ENCODE data around the gene BFAR.
"Not testable (repeated sequence)": the region's sequence is repeated elsewhere in the genome, so short reads cannot be mapped to it uniquely, and the experiment has no call there.

BFAR gene, protein sequence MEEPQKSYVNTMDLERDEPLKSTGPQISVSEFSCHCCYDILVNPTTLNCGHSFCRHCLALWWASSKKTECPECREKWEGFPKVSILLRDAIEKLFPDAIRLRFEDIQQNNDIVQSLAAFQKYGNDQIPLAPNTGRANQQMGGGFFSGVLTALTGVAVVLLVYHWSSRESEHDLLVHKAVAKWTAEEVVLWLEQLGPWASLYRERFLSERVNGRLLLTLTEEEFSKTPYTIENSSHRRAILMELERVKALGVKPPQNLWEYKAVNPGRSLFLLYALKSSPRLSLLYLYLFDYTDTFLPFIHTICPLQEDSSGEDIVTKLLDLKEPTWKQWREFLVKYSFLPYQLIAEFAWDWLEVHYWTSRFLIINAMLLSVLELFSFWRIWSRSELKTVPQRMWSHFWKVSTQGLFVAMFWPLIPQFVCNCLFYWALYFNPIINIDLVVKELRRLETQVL

DNA sequence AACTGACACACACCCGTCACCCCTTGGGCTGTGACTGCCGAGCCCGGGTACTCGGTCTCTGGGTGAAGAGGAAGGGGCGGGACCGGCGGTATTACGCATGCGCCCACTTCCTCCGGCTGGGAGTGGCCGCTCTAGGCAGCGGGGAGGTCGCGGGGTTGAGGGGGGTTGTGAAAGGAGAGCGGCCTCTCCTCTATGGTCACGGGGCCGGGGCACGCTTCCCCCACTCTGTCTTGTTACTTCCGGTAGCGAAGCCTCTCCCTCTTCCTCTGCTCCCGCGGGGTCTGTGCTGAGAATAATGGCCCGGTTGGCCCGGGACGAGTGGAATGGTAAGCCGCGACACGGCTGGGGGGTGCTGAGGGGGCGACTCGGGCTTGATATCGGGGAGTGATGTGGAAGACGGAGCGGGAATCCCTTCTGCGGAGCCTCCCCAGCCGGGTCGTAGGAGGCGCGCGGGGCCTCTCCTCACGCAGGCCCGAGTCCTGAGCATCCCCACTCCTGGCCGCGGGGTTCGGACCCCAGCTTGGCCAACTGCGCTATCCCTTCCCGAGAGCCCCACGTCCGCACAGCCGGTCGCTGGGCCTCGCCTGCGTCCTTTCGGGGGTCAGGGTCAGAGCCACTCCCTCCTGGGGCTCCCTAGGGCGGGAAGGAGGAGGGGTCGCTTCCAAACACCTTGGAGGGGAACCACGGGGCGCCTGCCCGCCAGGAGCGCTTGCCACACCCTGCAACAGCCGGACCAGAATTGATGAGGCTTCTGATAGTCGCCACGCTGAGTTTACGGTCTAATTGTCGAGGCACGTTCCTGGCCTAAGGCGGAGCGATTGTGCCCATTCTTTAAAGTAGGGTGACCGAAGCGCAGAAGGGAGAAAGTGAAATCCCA lies at the start of gene BFAR:
TSS of gene BFAR (plus strand) at position 259 of the 877 bp plus-strand sequence. CDS start 11,396 bp downstream, outside the sequence.
- peak; percentile 99 for DNase-seq (ENCODE audit: low read depth in 1 of 2, low spot score in 1 of 2)

DNA sequence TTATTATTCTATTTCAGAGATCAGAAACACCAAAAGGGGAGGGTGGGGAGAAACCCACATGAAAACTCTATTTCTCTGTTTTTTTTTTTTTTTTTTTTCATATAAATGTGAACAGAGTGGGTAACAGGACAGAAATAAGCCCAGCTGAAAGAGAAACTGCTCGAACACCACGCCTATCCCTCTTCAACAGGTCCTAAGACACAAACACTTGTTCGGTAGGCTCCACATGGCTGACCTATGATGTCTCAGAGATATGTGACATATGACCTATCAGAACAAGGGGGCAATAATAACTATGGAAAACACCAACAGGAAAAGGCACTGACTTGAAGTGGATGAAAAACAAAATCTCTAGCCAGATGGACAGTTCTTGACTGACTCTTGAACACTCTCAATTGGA lies 47.5 kb upstream of the BFAR start:
- no peak for DNase-seq (ENCODE audit: low read depth in 1 of 2, low spot score in 1 of 2)

DNA sequence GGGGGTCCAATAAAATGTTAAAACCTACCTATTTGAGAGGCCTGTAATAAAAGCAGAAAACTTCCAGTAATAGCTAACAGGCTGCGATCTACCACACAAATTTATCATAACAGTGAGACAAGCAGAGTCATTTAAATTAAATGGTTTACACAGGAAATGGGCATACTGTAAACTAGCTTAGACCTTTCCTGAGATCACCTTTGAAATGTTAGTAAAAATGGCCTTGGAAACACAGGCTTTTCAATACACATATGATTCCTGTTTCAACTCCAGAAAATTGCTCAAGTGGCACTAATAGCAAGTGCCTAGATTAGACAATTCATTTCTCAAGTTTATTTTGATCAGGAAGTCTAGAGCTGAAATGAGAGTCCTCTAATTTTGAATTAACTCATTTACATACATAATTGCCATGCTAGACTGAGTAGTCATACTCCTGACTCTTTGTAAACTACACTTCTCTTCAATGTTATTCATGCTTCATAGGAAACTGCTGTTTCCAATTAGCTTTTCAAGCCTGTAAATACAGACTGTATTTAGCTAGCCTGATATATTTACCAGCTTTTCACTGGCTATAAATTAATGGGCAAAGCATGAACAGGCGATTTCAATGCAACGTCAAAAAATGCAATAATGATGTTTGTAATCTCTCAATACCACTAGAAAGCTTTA lies 46.0 kb upstream of the BFAR start:
- DNase-seq (ENCODE audit: low read depth in 1 of 2, low spot score in 1 of 2): no peak

DNA sequence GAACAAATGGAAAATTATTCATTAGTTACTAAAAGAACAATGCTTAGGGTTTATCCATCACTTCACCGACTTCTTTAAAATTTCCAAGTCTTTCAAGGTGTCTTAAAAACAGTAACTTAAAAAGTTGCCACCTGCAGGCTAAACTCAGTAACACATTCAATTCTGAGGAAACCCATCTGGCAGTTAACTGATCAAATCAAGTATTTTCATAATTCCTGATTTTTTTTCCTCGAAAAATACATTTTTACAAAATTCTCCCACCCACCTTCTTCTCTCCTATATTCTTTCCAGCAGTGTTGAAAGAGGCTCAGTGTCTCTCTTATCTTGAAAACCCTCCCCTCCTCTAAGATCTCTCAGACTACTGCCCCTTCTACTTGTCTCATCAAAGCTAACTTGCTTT lies 32.6 kb upstream of the BFAR start:
- no peak for DNase-seq (ENCODE audit: low read depth in 1 of 2, low spot score in 1 of 2)

DNA sequence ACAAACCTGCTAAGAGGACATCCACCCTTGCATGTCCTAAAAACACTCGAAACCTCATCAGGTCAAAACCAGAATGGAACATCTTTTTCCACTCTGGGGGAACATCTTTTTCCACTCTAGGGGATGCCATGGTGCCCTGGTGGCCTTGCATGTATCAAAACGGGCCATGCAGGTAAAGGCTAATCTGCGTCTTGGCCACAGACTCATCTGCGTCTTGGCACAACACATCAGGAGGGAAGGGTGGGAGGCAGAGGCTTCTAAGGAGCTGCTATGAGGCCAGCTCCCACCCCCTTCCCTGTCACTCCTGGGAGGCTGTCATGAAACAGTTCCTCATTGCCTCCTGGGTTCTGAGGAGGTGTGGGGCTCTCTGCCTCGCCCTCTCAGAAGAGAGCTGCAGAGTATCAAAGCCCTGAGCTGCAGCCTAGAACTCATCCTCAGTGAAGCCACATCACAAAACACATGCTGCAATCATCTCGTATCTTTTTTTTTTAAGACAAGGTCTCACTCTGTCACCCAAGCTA lies 30.2 kb upstream of the BFAR start:
- no peak for DNase-seq (ENCODE audit: low read depth in 1 of 2, low spot score in 1 of 2)

DNA sequence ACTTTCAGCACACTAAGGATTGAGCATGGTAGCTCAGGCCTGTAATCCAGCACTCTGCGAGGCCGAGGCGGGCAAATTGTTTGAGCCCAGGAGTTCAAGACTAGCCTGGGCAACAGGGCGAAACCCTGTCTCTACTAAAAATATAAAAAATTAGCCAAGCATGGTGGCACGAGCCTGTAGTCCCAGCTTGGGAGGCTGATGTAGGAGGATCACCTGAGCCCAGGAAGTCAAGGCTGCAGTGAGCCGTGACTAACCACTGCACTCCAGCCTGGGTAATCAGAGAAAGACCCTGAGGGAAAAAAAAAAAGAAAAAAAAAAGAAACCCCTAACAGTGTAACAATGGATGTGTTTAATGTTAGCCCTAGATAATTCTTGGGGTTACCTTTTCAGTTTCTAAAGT lies 26.6 kb upstream of the BFAR start:
- DNase-seq (ENCODE audit: low read depth in 1 of 2, low spot score in 1 of 2): no peak

DNA sequence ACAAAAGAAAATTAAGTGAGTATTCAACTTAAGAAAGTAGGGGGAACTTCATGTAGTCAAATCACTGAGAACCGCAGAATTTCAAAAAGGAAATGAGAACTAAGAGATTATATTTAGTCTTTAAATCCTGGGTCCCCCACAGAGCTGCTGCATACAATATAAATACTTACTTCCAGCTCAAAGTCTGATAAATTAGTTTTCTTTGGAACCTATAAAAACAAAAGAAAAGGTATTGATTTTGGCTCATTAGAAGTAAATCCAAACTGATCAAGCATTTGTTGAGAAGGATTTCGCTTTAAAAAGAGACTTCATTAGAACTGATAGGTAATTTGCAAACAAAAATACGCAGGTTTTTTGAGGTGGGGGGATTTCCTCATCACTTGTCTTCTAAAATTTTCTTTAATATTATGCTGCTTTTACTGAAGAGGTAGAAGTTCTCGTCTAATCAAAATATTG lies 24.6 kb upstream of the BFAR start:
- no peak for DNase-seq (ENCODE audit: low read depth in 1 of 2, low spot score in 1 of 2)

DNA sequence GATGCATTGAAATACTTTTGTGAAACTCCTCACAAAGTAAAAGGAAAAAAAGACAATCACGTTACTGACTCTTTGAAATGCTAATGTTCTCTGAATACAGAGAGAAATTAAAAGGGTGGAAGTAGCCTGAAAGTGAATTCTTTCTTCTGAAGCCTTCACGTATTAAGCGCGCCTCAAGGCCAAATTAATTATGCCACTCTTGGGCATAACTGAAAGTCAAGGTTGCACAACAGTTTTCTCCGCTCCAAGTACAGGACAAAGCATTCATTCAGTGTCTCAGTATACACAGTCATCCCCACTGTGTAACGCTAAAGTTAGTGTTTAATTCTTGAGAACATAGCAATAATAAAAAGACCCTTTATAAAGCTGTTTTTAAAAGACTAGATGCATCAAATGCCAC lies 24.1 kb upstream of the BFAR start:
- DNase-seq (ENCODE audit: low read depth in 1 of 2, low spot score in 1 of 2): no peak

DNA sequence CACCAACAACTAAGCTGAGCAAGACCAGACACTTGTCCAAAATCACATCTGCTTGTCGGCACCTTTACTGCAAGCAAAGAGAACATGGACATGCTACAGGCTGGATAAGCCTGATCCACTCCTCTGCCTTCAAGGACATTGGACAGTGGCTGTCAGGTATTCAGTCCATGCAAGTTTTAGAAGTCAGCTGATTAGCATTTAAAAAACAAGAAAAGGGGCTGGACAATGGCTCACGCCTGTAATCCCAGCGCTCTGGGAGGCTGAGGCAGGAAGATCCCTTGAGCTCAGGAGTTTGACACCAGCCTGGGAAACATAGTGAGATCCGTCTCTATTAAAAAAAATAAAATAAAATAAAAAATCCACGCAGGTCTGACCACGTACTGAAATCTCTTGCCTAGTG lies 23.0 kb upstream of the BFAR start:
- no peak for DNase-seq (ENCODE audit: low read depth in 1 of 2, low spot score in 1 of 2)

DNA sequence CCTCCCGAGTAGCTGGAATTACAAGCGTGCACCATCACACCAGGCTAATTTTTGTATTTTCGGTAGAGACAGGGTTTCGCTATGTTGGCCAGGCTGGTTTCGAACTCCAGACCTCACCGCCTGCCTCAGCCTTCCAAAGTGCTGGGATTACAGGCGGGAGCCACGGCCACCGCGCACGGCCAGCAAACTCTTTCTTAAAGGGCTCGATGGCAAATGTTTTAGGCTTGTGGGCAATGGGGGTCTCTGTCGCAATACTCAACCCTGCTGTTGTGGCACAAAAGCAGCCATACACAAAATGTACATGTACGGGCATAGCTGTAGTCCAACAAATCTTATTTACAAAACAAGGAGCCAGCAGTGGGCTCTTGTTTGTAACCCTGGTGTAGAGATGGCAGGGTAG lies 21.1 kb upstream of the BFAR start:
- DNase-seq (ENCODE audit: low read depth in 1 of 2, low spot score in 1 of 2): no peak

DNA sequence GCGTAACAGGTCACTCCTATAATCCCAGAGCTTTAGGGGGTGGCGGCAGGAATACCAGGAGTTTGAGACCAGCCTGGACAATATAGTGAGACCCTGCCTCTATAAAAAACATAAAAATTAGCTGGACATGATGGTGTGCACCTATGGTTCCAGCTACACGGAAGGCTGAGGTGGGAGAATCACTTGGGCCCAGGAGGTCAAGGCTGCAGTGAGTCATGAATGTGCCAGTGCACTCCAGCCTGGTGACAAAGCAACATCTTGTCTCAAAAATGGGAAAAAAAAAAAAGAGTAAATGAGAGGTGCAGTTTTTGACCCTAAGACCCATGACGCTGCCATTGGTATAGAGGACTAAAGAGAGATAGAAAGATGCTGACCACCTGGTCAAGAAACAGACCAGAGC lies 18.8 kb upstream of the BFAR start:
- DNase-seq (ENCODE audit: low read depth in 1 of 2, low spot score in 1 of 2): no peak

DNA sequence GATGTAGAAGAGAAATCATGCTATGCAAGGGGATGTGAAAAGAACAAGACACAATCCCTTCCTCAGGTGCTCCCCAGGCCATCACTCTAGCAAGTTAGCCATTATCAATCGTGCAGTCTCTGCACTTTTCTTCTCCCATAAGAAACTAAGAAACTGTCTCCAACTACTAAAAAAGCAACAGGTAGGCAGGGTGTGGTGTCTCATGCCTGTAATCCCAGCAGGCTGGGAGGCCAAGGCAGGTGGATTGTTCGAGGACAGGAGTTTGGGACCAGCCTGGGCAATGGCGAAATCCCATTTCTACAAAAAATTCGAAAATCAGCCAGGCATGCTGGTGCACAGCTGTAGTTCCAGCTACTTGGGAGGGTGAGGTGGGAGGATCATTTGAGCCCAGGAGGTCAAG lies 16.5 kb upstream of the BFAR start:
- DNase-seq (ENCODE audit: low read depth in 1 of 2, low spot score in 1 of 2): no peak

DNA sequence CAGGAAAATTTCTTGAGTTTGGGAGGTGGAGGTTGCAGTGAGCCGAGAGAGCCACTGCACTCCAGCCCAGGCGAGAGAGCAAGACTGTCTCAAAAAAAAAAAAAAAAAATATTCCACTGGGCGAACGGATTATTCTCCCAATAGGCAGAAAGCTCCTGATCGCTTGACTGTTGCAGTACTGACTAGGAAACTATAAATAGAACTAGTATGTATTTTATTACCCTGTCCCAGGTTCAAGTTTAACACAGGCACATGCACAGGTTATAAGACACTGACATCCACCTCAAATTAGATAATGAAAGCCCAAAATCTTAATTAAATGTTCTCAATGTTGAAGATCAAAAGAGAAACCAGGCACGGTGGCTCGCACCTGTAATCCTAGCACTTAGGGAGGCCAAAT lies 14.2 kb upstream of the BFAR start:
- DNase-seq (ENCODE audit: low read depth in 1 of 2, low spot score in 1 of 2): no peak

DNA sequence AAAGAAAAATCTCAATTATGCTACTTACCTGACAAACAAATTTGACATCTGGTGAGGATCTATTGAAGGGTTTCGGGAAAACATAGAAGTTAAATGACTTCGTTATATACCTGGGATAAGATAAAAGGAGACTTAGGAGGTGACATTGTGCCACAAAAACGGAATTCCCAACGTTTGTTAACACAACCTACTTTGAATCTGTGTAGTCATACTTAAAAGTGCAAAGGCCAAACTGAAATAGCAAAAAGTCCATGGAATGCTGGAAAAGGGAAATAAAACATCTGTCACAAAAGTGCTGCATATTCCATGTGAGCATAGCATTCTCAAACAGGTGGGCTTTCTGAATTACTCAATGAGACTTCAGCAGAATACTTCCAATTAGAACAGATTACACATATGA lies 5.7 kb upstream of the BFAR start:
- DNase-seq (ENCODE audit: low read depth in 1 of 2, low spot score in 1 of 2): no peak

DNA sequence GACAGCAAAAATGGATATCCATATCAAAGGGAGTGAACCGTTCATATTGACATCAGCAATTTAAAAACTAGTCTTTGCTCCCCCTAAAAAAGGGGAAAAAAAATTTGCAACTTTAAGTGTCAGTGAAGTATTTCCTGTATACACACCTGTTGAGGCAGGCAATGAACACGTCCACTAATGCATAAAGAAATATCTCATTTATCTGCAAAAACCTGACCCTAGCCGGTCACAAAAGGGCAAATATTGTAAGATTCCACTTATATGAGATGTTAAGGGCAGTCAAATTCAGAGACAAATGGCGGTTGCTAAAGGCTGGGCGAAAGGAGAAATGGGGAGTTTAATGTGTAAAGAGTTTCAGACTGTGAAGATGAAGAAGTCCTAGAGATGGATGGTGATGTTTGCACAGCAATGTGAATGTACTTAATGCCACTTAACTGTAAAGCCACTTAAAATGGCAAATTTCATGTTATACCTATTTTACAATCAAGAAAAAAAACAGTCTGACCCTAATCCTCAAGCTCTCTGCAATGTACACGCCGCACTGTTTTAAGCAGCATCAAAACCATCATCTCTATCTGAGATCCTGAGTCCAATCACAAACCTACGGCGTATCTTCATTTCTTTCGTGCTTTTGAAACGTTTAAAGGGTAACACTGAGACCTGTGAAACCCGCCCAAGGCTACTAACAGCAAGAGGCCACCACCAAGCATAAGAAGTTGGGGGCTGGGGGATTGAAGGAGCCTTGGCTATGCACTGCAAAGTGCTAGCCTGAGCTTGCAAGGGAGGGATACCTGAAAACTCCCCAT lies 3.7 kb upstream of the BFAR start:
- no peak for DNase-seq (ENCODE audit: low read depth in 1 of 2, low spot score in 1 of 2)

DNA sequence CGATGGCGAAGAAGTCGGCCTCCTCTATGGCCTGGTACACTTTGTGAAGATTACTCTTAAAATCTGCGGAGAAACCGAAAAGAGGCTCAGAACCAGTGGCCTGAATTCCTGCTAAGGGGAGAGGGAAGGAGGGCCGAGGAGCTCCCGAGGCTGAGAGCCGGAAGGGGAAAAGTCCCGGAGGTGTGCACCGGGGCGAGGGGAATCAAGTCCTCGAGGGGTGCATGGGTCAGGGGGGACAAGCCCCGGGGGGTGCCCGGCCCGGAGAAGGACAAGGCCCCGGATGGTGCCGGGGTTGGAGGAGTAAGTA lies 3.2 kb upstream of the BFAR start:
- DNase-seq (ENCODE audit: low read depth in 1 of 2, low spot score in 1 of 2): no peak

DNA sequence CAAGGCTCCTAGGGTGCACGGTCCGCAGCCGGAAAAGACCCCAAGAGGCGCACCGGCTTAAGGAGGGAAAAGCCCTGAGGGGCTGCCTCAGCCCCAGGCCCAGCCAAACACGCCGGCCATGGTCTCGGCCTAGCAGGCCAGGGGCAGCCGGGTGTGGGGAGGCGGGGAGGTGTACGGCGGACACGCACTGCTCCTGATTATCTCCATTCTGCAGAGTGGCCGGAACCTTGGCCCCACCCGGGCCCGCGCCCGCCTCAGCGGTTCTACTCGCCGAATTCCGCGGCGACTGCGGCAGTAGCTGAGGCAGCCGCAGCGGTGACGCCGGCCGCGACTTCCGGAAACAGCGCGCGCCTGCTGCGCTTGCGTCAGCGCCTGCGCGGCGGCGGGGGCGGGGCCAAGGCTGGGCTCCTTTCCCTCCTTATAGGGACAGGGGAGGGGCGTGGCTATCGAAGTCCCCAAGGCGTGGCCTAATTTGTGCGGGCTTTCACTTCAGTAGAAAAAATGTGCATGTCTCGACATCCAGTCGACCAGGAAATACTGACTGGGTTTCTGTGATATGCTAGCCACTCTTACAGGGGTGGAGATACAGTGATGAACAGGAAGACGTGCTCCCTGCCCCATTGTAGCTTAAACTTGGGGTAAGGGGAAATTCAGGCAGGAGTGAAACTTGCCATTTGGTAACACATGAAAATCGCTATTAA lies 2.7 kb upstream of the BFAR start, which contains the start of gene PARN:
TSS of gene PARN (minus strand) at position 342 of the 701 bp plus-strand sequence. CDS start at position 207, 135 bp downstream.
- DNase-seq (ENCODE audit: low read depth in 1 of 2, low spot score in 1 of 2): peak; percentile 93 to 95

DNA sequence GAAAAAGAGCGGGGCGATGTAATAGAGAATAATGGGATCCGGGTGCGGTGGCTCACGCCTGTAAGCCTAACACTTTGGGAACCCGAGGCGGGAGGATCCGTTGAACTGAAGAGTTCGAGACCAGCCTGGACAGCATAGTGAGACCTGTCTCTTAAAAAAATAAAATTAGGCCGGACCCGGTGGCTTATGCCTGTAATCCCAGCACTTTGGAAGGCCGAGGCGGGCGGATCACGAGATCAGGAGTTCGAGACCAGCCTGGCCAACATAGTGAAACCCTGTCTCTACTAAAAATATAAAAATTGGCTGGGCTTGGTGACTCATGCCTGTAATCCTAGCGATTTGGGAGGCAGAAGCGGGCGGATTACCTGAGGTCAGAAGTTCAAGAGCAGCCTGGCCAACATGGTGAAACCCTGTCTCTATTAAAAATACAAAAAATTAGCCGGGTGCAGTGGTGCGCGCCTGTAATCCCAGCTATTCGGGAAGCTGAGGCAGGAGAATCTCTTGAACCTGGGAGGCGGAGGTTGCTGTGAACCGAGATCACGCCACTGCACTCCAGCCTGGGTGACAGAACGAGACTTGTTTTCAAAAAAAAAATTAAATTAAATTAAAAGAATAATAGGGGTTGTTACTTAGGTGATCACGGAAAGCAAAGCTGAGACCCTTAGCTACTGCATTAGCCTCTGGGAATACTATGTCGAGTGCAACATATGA lies 2.0 kb upstream of the BFAR start:
- not testable (repeated sequence) for DNase-seq (ENCODE audit: low read depth in 1 of 2, low spot score in 1 of 2)

DNA sequence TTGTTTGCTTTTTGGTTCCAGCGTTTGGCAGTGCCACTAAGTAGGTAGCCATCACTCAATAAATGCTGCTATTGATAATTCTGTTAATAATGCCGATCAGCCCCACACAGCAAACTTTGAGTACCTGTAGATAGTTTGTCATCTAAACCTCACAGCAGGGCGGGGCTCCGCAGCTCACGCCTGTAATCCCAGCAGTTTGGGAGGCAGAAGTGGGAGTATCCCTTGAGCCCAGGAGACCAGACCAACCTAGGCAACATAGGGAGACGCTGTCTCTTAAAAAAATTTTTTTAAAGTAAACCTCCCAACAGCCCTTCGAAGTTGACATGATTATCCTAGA lies 1.6 kb downstream of the BFAR start:
- no peak for DNase-seq (ENCODE audit: low read depth in 1 of 2, low spot score in 1 of 2)

Measured in activated T-helper 1 cell treated with anti-CD3 and anti-CD28 coated beads, Interleukin-2, amount 50 U/mL, for 16 hours (primary cell).